CD4-positive, alpha-beta T cell (primary cell): Measurements from ENCODE around the gene SCFD2. TPM values are rescaled to one million over a fixed set of nuclear protein-coding genes. Genes with fewer than 3 reads are reported as not detected.

Experiments used
- ATAC-seq: fragments of 200-7000 bp; cut with Tn5 transposase; one replicate; pipeline ENCODE4 v1.10.0; 2022; ENCODE audit warnings: mild to moderate bottlenecking; ENCODE audit not compliant: poor library complexity
- CTCF ChIA-PET: fragments of 350-600 bp; sonication (Branson Sonifier 250); formaldehyde crosslinking; loops from one replicate; lab custom pipeline; 2021; ENCODE audit warnings: antibody characterized with exemption, inconsistent platforms; lab: Charles Lee
- POLR2A ChIA-PET: fragments of 350-600 bp; sonication (Branson Sonifier 250); formaldehyde crosslinking; loops from one replicate; lab custom pipeline; 2021; ENCODE audit warnings: antibody characterized with exemption, inconsistent platforms; lab: Charles Lee
- DNase-seq, 14 experiments: peaks; one replicate each; pipeline ENCODE4 v3.0.0-alpha.2; 2013 to 2020; ENCODE audit warnings: mixed read lengths in 2 of 14
- H3K27ac ChIP-seq, 2 donors: one replicate each; pipeline versions ENCODE4 v1.5.1 to v1.7.0; 2013; ENCODE audit warnings: low read length in 2 of 2, low read depth in 1 of 2, mild to moderate bottlenecking in 1 of 2
- H3K27me3 ChIP-seq, 2 experiments: 1 replicate in 1 of 2; 2 replicates in 1 of 2; pipeline versions ENCODE4 v1.6.1 to v1.7.0; 2013; ENCODE audit warnings: low read length in 2 of 2, control low read depth in 1 of 2, mild to moderate bottlenecking in 1 of 2, moderate library complexity in 1 of 2; ENCODE audit not compliant: insufficient read depth in 2 of 2, control insufficient read depth in 1 of 2
- H3K36me3 ChIP-seq: one replicate; pipeline ENCODE4 v1.6.1; 2013; ENCODE audit warnings: low read length, control low read depth; ENCODE audit not compliant: insufficient read depth
- H3K4me1 ChIP-seq: one replicate; pipeline ENCODE4 v1.6.1; 2013; ENCODE audit warnings: low read length, control low read depth; ENCODE audit not compliant: insufficient read depth
- H3K4me3 ChIP-seq: one replicate; pipeline ENCODE4 v1.5.1; 2013; ENCODE audit warnings: mild to moderate bottlenecking, low read length, moderate library complexity
- H3K9me3 ChIP-seq, 2 experiments: 1 replicate in 1 of 2; 2 replicates in 1 of 2; pipeline versions ENCODE4 v1.6.1 to v1.7.0; 2013; ENCODE audit warnings: low read length in 2 of 2, mild to moderate bottlenecking in 2 of 2, control low read depth in 1 of 2, moderate library complexity in 1 of 2; ENCODE audit not compliant: control insufficient read depth in 1 of 2, insufficient read depth in 1 of 2
- H3K27ac Mint-ChIP-seq: one replicate; pipeline ENCODE4 v1.8.0; 2020; ENCODE audit warnings: mixed read lengths
- H3K27me3 Mint-ChIP-seq: one replicate; pipeline ENCODE4 v1.8.0; 2021; ENCODE audit warnings: mixed read lengths
- H3K36me3 Mint-ChIP-seq: one replicate; pipeline ENCODE4 v1.8.0; 2021; ENCODE audit warnings: low read depth, mixed read lengths
- H3K4me1 Mint-ChIP-seq: one replicate; pipeline ENCODE4 v1.8.0; 2021; ENCODE audit warnings: low read depth, mixed read lengths
- H3K4me3 Mint-ChIP-seq: one replicate; pipeline ENCODE4 v1.8.0; 2020; ENCODE audit warnings: mild to moderate bottlenecking, mixed read lengths
- H3K9me3 Mint-ChIP-seq: one replicate; pipeline ENCODE4 v1.8.0; 2020; ENCODE audit warnings: mixed read lengths
- intact Hi-C, 2 experiments: fragments of 100-400 bp; cut with DNase I in 1 of 2; cut with micrococcal nuclease in 1 of 2; formaldehyde crosslinking; loops; one replicate each; pipeline versions ENCODE4 v1.15.1 to v1.9.0; 2023 to 2025; cut with DNase I, micrococcal nuclease
- total RNA-seq, 174 experiments: library from RNA in 2 of 174; stranded (reverse) in 2 of 174; gene quantifications; one replicate each; pipeline ENCODE4 v1.2.3 and lab custom pipeline; 2021 to 2026
- TF ChIP-seq, protein P1 (sequence below): fragments of 200-600 bp; IDR thresholded peaks from one replicate; pipeline ENCODE4 v1.8.0; 2022; ENCODE audit warnings: antibody characterized with exemption, mild to moderate bottlenecking

Gene SCFD2
- total RNA-seq, 2 experiments from 2014 or later: 15.4 to 17.6 TPM

DNA sequence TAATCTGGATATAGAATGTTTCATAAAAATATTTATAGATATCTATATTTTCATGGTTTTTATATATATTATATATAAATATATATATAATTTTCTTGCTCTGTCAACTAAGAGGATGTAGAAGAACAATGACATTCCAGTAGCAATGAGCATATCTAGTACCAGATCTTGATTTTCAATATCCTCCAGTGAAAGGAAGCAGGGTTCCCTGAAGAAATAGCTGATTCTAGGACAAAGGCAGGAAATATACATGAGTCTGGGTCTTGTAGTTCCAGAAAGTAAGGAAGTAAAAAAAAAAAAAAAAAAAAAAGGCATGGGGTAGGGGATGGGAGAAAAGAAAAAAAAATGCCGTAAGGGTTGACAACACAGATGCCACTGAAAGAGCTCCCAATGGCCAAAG lies 262.4 kb downstream of the SCFD2 start:
- DNase-seq (no peak), ATAC-seq (no peak)
- ChIA-PET CTCF (no interaction called here), POLR2A (no interaction called here)
- Histone ChIP-seq H3K4me3 (no peak overlapping the region), H3K4me1 (no peaks in the 10 kb centered on the region), H3K9me3 (peaks cover 3 to 4% of the 10 kb centered on the region in 2 experiments), H3K27ac (no peak overlapping the region), H3K27me3 (no peaks in the 10 kb centered on the region), H3K36me3 (no peaks in the 10 kb centered on the region)
- no peak overlapping the region for H3K4me3 Mint-ChIP-seq
- H3K27me3 Mint-ChIP-seq: no peaks in the 10 kb centered on the region
- no peak overlapping the region for H3K27ac Mint-ChIP-seq
- peaks cover 11% of the 10 kb centered on the region for H3K4me1 Mint-ChIP-seq
- intact Hi-C loops: no loop called here
- H3K36me3 Mint-ChIP-seq: peaks cover 75% of the 10 kb centered on the region
- TF ChIP-seq, protein P1, sequence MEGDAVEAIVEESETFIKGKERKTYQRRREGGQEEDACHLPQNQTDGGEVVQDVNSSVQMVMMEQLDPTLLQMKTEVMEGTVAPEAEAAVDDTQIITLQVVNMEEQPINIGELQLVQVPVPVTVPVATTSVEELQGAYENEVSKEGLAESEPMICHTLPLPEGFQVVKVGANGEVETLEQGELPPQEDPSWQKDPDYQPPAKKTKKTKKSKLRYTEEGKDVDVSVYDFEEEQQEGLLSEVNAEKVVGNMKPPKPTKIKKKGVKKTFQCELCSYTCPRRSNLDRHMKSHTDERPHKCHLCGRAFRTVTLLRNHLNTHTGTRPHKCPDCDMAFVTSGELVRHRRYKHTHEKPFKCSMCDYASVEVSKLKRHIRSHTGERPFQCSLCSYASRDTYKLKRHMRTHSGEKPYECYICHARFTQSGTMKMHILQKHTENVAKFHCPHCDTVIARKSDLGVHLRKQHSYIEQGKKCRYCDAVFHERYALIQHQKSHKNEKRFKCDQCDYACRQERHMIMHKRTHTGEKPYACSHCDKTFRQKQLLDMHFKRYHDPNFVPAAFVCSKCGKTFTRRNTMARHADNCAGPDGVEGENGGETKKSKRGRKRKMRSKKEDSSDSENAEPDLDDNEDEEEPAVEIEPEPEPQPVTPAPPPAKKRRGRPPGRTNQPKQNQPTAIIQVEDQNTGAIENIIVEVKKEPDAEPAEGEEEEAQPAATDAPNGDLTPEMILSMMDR: no peak
- peaks cover 21% of the 10 kb centered on the region for H3K9me3 Mint-ChIP-seq

DNA sequence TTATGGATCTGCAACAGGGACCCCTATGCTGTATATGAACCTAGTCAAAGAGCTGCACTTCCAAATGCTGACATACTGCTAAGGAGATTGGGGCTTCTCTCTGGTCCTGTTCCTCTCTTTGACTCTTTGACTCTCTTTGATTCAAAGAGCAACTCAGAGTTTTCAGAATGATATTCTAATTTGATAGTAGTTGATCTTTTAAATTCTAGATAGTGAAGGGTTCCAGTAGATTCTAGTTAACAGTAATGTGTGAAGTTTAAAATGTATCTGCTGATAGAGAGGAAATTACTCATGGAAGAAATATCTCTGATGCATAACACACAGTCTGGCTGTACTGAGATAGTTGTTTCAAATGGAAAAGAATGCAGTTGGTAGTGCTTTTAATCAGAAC lies 264.7 kb downstream of the SCFD2 start:
- Mint-ChIP-seq H3K27ac (no peak overlapping the region), H3K4me3 (no peak overlapping the region), H3K27me3 (no peaks in the 10 kb centered on the region), H3K36me3 (peaks cover 55% of the 10 kb centered on the region), H3K9me3 (peaks cover 12% of the 10 kb centered on the region), H3K4me1 (no peaks in the 10 kb centered on the region)
- CTCF ChIA-PET: no interaction called here
- Histone ChIP-seq H3K4me1 (no peaks in the 10 kb centered on the region), H3K36me3 (no peaks in the 10 kb centered on the region), H3K27me3 (no peaks in the 10 kb centered on the region), H3K9me3 (peaks cover 3 to 4% of the 10 kb centered on the region in 2 experiments), H3K27ac (no peak overlapping the region), H3K4me3 (no peak overlapping the region)
- DNase-seq (no peak), ATAC-seq (no peak)
- POLR2A ChIA-PET: no interaction called here
- TF ChIP-seq, protein P1: no peak
- intact Hi-C loops: no loop called here

DNA sequence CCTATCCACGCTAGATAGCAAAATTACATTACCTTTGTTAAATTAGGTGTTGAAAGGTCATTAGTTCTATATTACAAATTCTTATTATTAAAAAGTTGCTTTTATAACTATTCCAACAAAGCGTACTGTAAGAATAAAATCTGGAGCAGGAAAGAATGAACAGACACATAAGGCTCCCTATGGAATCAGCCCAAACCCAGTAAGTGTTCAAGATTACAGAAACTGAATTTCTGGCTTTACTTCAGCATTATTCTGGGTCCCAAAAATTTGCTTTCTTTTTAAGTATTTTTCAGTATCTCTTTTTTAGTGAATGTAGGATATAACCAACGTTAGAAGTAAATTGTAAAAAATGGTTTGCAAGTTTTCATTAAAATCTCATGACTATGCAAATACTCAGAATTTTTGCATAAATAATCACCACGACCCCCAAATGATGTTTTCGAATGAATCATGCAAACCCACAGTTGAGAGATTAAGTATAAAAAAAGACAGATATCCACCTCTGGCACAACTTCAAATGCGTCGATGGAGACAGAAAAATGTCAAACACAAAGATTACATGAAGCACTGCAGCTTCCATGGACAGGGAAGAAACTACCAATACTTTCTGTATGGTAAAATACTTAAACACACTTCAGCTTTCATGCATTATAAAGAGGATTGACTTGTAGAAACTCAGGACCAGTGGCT lies 265.2 kb downstream of the SCFD2 start:
- peaks cover 51% of the 10 kb centered on the region for H3K36me3 Mint-ChIP-seq
- Histone ChIP-seq H3K9me3 (peaks cover 3 to 4% of the 10 kb centered on the region in 2 experiments), H3K4me1 (no peaks in the 10 kb centered on the region), H3K4me3 (no peak overlapping the region), H3K27me3 (no peaks in the 10 kb centered on the region), H3K36me3 (no peaks in the 10 kb centered on the region), H3K27ac (no peak overlapping the region)
- no peak overlapping the region for H3K4me3 Mint-ChIP-seq
- H3K27ac Mint-ChIP-seq: no peak overlapping the region
- ChIA-PET CTCF (no interaction called here), POLR2A (no interaction called here)
- intact Hi-C loops: no loop called here
- H3K9me3 Mint-ChIP-seq: peaks cover 12% of the 10 kb centered on the region
- ATAC-seq: no peak
- TF ChIP-seq, protein P1: no peak
- DNase-seq: no peak
- no peaks in the 10 kb centered on the region for H3K4me1 Mint-ChIP-seq
- H3K27me3 Mint-ChIP-seq: no peaks in the 10 kb centered on the region
